ENCODE data around the gene ZSCAN1.

DNA sequence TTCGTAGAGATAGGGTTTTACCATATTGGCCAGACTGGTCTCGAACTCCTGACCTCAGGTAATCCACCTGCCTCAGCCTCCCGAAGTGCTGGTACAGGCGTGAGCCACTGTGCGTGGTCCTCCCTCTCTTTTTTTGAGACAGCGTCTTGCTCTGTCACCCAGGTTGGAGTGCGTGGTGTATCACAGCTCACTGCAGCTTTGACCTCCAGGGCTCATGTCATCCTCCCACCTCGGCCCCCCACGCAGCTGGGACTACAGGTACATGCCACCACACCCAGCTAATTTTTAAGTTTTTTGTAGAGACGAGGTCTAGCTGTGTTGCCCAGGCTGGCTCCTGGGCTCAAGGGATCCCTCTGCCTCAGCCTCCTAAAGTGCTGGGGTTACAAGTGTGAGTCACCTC is 46.0 kb downstream of the ZSCAN1 start:
- TF ChIP-seq, protein P1, sequence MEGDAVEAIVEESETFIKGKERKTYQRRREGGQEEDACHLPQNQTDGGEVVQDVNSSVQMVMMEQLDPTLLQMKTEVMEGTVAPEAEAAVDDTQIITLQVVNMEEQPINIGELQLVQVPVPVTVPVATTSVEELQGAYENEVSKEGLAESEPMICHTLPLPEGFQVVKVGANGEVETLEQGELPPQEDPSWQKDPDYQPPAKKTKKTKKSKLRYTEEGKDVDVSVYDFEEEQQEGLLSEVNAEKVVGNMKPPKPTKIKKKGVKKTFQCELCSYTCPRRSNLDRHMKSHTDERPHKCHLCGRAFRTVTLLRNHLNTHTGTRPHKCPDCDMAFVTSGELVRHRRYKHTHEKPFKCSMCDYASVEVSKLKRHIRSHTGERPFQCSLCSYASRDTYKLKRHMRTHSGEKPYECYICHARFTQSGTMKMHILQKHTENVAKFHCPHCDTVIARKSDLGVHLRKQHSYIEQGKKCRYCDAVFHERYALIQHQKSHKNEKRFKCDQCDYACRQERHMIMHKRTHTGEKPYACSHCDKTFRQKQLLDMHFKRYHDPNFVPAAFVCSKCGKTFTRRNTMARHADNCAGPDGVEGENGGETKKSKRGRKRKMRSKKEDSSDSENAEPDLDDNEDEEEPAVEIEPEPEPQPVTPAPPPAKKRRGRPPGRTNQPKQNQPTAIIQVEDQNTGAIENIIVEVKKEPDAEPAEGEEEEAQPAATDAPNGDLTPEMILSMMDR (IDR thresholded peaks at IDR 0.05), result no peak
- no peak for TF ChIP-seq POLR2AphosphoS5 (IDR thresholded peaks at IDR 0.05)
